GM23338 (cell line): ENCODE measurements around the gene PELI3. TPM values are rescaled to one million over a fixed set of nuclear protein-coding genes. Genes with fewer than 3 reads are reported as not detected.

Source experiments
- ATAC-seq: fragments of 200-7000 bp; cut with Tn5 transposase; 3 replicates; pipeline ENCODE4 v1.9.1; 2020
- DNase-seq: peaks from one replicate; pipeline ENCODE4 v3.0.0-alpha.2; 2015; ENCODE audit warnings: low spot score
- H2AFZ ChIP-seq: fragments of 200-600 bp; sonication (generic); 2 replicates; pipeline ENCODE4 v1.8.0; 2016; ENCODE audit warnings: antibody characterized with exemption, mild to moderate bottlenecking, moderate library complexity
- H3F3A ChIP-seq: fragments of 200-600 bp; sonication (generic); replicated peaks from 2 replicates; pipeline ENCODE4 v1.8.0; 2017; ENCODE audit warnings: antibody characterized with exemption, mixed run types, low read depth
- H3K27ac ChIP-seq: fragments of 200-600 bp; sonication (generic); 2 replicates; pipeline ENCODE4 v1.6.1; 2016; ENCODE audit warnings: low read depth
- H3K27me3 ChIP-seq: fragments of 200-600 bp; sonication (generic); 2 replicates; pipeline ENCODE4 v1.8.0; 2016; ENCODE audit warnings: mild to moderate bottlenecking, mixed run types, moderate library complexity; ENCODE audit not compliant: insufficient read depth
- H3K36me3 ChIP-seq: fragments of 200-600 bp; sonication (generic); 2 replicates; pipeline ENCODE4 v1.8.0; 2016; ENCODE audit warnings: mild to moderate bottlenecking; ENCODE audit not compliant: insufficient read depth
- H3K4me1 ChIP-seq: fragments of 200-600 bp; sonication (generic); 2 replicates; pipeline ENCODE4 v1.8.0; 2016; ENCODE audit warnings: mild to moderate bottlenecking, moderate library complexity; ENCODE audit not compliant: insufficient read depth
- H3K4me2 ChIP-seq: fragments of 200-600 bp; sonication (generic); 2 replicates; pipeline ENCODE4 v1.7.1; 2017; ENCODE audit warnings: mixed run types
- H3K4me3 ChIP-seq: fragments of 200-600 bp; sonication (generic); 2 replicates; pipeline ENCODE4 v1.6.1; 2016; ENCODE audit warnings: mixed run types
- H3K79me2 ChIP-seq: fragments of 200-600 bp; sonication (generic); replicated peaks from 2 replicates; pipeline ENCODE4 v1.8.0; 2017; ENCODE audit warnings: mild to moderate bottlenecking; ENCODE audit not compliant: insufficient read depth
- H3K9me2 ChIP-seq: fragments of 200-600 bp; sonication (generic); 2 replicates; pipeline ENCODE4 v1.8.0; 2017; ENCODE audit not compliant: insufficient read depth
- H4K20me1 ChIP-seq: fragments of 200-600 bp; sonication (generic); replicated peaks from 2 replicates; pipeline ENCODE4 v1.8.0; 2017; ENCODE audit warnings: mild to moderate bottlenecking; ENCODE audit not compliant: insufficient read depth
- H3K27ac Mint-ChIP-seq: 2 replicates; pipeline ENCODE4 v1.8.0; 2020; ENCODE audit warnings: inconsistent platforms, mild to moderate bottlenecking, moderate library complexity, mixed read lengths
- H3K27me3 Mint-ChIP-seq: 3 replicates; pipeline ENCODE4 v1.8.0; 2022; ENCODE audit warnings: low read depth, mild to moderate bottlenecking, moderate library complexity, mixed read lengths, inconsistent platforms; ENCODE audit not compliant: insufficient read depth, poor library complexity
- H3K36me3 Mint-ChIP-seq: 3 replicates; pipeline ENCODE4 v1.8.0; 2021; ENCODE audit warnings: low read depth, mild to moderate bottlenecking, inconsistent platforms, moderate library complexity, mixed read lengths
- H3K4me1 Mint-ChIP-seq: 3 replicates; pipeline ENCODE4 v1.8.0; 2020; ENCODE audit warnings: mild to moderate bottlenecking, inconsistent platforms, mixed read lengths
- H3K4me3 Mint-ChIP-seq: 3 replicates; pipeline ENCODE4 v1.8.0; 2021; ENCODE audit warnings: moderate library complexity, mild to moderate bottlenecking, inconsistent platforms, mixed read lengths
- H3K9me3 Mint-ChIP-seq: 3 replicates; pipeline ENCODE4 v1.8.0; 2020; ENCODE audit warnings: moderate library complexity, mild to moderate bottlenecking, inconsistent platforms, mixed read lengths
- CTCF ChIP-seq, 2 experiments: fragments of 200-600 bp in 1 of 2; sonication (generic) in 1 of 2; conservative IDR thresholded peaks; 2 replicates each; pipeline versions ENCODE4 v1.5.1 to v1.6.1; 2016 to 2017; ENCODE audit warnings: antibody characterized with exemption in 2 of 2, low read depth in 2 of 2, mild to moderate bottlenecking in 2 of 2, moderate library complexity in 1 of 2
- ETS1 ChIP-seq: IDR thresholded peaks from 2 replicates; pipeline ENCODE4 v1.6.1; 2016; ENCODE audit warnings: antibody characterized with exemption
- EZH2phosphoT487 ChIP-seq: fragments of 200-600 bp; sonication (generic); IDR thresholded peaks from one replicate; pipeline ENCODE4 v1.8.1; 2018; ENCODE audit warnings: antibody characterized with exemption; ENCODE audit not compliant: unreplicated experiment
- JUNB ChIP-seq: IDR thresholded peaks from one replicate; pipeline ENCODE4 v1.6.1; 2016; ENCODE audit warnings: antibody characterized with exemption; ENCODE audit not compliant: unreplicated experiment
- POLR2AphosphoS5 ChIP-seq: IDR thresholded peaks from 2 replicates; pipeline ENCODE4 v1.6.1; 2016; ENCODE audit warnings: antibody characterized with exemption, low read depth
- STAT1 ChIP-seq: IDR thresholded peaks from one replicate; pipeline ENCODE4 v1.6.1; 2016; ENCODE audit warnings: antibody characterized with exemption; ENCODE audit not compliant: unreplicated experiment
- ZNF114 ChIP-seq: fragments of 250-450 bp; sonication (Bioruptor Pico); IDR thresholded peaks from 2 replicates; pipeline ENCODE4 v1.5.0; 2020; ENCODE audit warnings: mild to moderate bottlenecking, moderate library complexity
- ZNF331 ChIP-seq: fragments of 250-450 bp; sonication (Bioruptor Pico); IDR thresholded peaks from 2 replicates; pipeline ENCODE4 v1.5.0; 2020; ENCODE audit warnings: low read depth, mild to moderate bottlenecking, moderate library complexity
- ZNF462 ChIP-seq: fragments of 250-450 bp; sonication (Bioruptor Pico); IDR thresholded peaks from 2 replicates; pipeline ENCODE4 v1.5.0; 2020; ENCODE audit warnings: mild to moderate bottlenecking, moderate library complexity
- polyA plus RNA-seq: library from polyadenylated mRNA; unstranded; fragments of >200 nt; fragmentation: Nextera tagmentation; extraction: Ambion mirVana; gene quantifications from 2 replicates; pipeline ENCODE4 v1.2.1, GENCODE V29; 2016
- total RNA-seq: library from RNA; depleted of rRNA; stranded (reverse); fragments of >200 nt; shearing (Covaris generic); gene quantifications from 2 replicates; pipeline ENCODE4 v1.2.3, GENCODE V29; 2014

Gene PELI3
- total and polyA plus RNA-seq, 2 experiments from 2014 or later: 2.8 to 9.1 TPM

GRCh38 chr11:66523611-66524010, 56.9 kb downstream of the PELI3 start:
- ATAC-seq (no peak), DNase-seq (no peak)
- Mint-ChIP-seq H3K9me3 (no peaks in the 10 kb centered on the region), H3K36me3 (peaks cover 15% of the 10 kb centered on the region), H3K27ac (no peak overlapping the region), H3K4me3 (no peak overlapping the region), H3K27me3 (peaks cover 2% of the 10 kb centered on the region), H3K4me1 (no peaks in the 10 kb centered on the region)
- TF ChIP-seq ZNF114 (CRISPR knock-in tag) (no peak), STAT1 (no peak), ZNF462 (no peak), ETS1 (no peak), JUNB (no peak), EZH2phosphoT487 (no peak), CTCF (conservative IDR thresholded peaks at IDR 0.05; ENCODE audit: low read depth in 2 of 2) (no peak), POLR2AphosphoS5 (no peak), ZNF331 (CRISPR knock-in tag) (no peak)
- H3K4me1 ChIP-seq: no peaks in the 10 kb centered on the region
- no peak overlapping the region for H3K4me3 ChIP-seq
- 0 out of 2 replicates have a peak, but pooled peaks cover 10% of the 10 kb centered on the region for H3K36me3 ChIP-seq
- H2AFZ ChIP-seq: no peak overlapping the region
- H4K20me1 ChIP-seq: no peaks in the 10 kb centered on the region
- no peaks in the 10 kb centered on the region for H3K9me2 ChIP-seq
- no peak overlapping the region for H3K27ac ChIP-seq
- H3F3A ChIP-seq: no peaks in the 10 kb centered on the region
- no peaks in the 10 kb centered on the region for H3K27me3 ChIP-seq
- H3K4me2 ChIP-seq: no peak overlapping the region
- no peaks in the 10 kb centered on the region for H3K79me2 ChIP-seq
